GM12864 (cell line): ENCODE results near the gene NLRC3.
A peak's percentile ranks its signal among the peaks of the same experiment; 100 is the strongest.

Experiments used
- DNase-seq: peaks from one replicate; pipeline ENCODE4 v3.0.0-alpha.2; 2011; ENCODE audit warnings: low read depth
- H3K4me3 ChIP-seq: 2 replicates; pipeline ENCODE4 v1.5.1; 2011; ENCODE audit warnings: mild to moderate bottlenecking, low read depth, low read length, control low read depth
- CTCF ChIP-seq: IDR thresholded peaks from 2 replicates; pipeline ENCODE4 v1.5.1; 2011; ENCODE audit warnings: low read depth, mild to moderate bottlenecking, moderate library complexity, low read length, control low read depth, inconsistent platforms; ENCODE audit errors: missing control alignments

NLRC3 gene

GRCh38 chr16:3578610-3579551, 1.7 kb upstream of the NLRC3 start:
- TF ChIP-seq CTCF: no peak
- 0 out of 2 replicates have a peak overlapping the region, but pooled peaks have one; percentile 14 for H3K4me3 ChIP-seq
- DNase-seq: peak; percentile 36

- no peak for TF ChIP-seq CTCF
- H3K4me3 ChIP-seq: no peak overlapping the region; the same call in 1 of the 2 replicates
- DNase-seq: no peak
These were observed 918 bp upstream of the NLRC3 start for GRCh38 chr16:3578121-3578520.

- DNase-seq: no peak
- no peak for TF ChIP-seq CTCF
- H3K4me3 ChIP-seq: peak overlapping the region; percentile 76
These were observed 992 bp downstream of the NLRC3 start for GRCh38 chr16:3576211-3576610.

DNA sequence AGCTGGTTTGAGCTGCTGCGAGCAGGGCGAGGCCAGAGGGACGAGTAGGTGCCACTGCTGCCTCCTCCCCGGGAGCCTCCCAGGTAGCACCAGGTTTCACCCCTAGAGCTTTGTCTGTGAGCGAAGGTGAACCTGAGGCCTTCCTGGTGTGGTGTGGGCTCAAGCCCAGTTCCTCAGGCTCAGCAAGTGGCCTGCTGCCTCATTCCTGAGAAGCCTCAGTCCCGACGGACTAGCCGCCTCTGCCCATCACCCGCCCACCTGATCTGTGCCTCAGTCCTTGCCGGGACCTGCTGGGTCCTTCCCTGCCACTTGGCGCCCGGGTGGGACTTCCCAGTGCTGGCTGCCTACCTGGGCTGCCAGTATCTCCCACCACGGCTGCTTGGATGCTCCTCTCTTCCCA, 1.7 kb downstream of the NLRC3 start:
- H3K4me3 ChIP-seq: peak overlapping the region; percentile 76
- TF ChIP-seq CTCF: no peak
- no peak for DNase-seq

- DNase-seq: no peak
- TF ChIP-seq CTCF: no peak
- no peak overlapping the region for H3K4me3 ChIP-seq
These were observed 3.0 kb downstream of the NLRC3 start for GRCh38 chr16:3574195-3574594.

GRCh38 chr16:3573146-3573815, 3.9 kb downstream of the NLRC3 start:
- DNase-seq: no peak
- TF ChIP-seq CTCF: no peak
- H3K4me3 ChIP-seq: no peak overlapping the region
